Heart left ventricle (tissue), 16 donors: Measurements from ENCODE around the gene SCPEP1. TPM values are rescaled to one million over a fixed set of nuclear protein-coding genes. Genes with fewer than 3 reads are reported as not detected.

Source experiments
- ATAC-seq, 4 donors: fragments of 200-7000 bp; cut with Tn5 transposase; one replicate each; pipeline ENCODE4 v1.9.1; 2020 to 2022; ENCODE audit warnings: moderate library complexity in 4 of 4, mild to moderate bottlenecking in 3 of 4, moderate number of reproducible peaks in 1 of 4
- DNase-seq, 5 donors: peaks; one replicate each; pipeline ENCODE4 v3.0.0-alpha.2; 2020
- H3K27ac ChIP-seq, 12 donors: fragments of 200-600 bp; sonication (generic) in 4 of 12; one replicate each; pipeline versions ENCODE4 v1.5.0 to v1.8.0; 2016 to 2022; ENCODE audit warnings: mild to moderate bottlenecking in 2 of 12
- H3K27me3 ChIP-seq, 9 donors: fragments of 200-600 bp; sonication (generic) in 2 of 9; one replicate each; pipeline versions ENCODE4 v1.5.1 to v1.8.0; 2016 to 2022; ENCODE audit warnings: mild to moderate bottlenecking in 3 of 9
- H3K36me3 ChIP-seq, 9 donors: fragments of 200-600 bp; sonication (generic) in 2 of 9; one replicate each; pipeline versions ENCODE4 v1.5.0 to v1.8.0; 2018 to 2022; ENCODE audit warnings: mild to moderate bottlenecking in 2 of 9
- H3K4me1 ChIP-seq, 12 donors: fragments of 200-600 bp; sonication (generic) in 4 of 12; one replicate each; pipeline versions ENCODE4 v1.5.0 to v1.8.0; 2016 to 2022; ENCODE audit warnings: mild to moderate bottlenecking in 3 of 12
- H3K4me3 ChIP-seq, 12 donors: fragments of 200-600 bp; sonication (generic) in 4 of 12; one replicate each; pipeline versions ENCODE4 v1.5.0 to v1.8.0; 2017 to 2022; ENCODE audit warnings: mild to moderate bottlenecking in 9 of 12, moderate library complexity in 4 of 12
- H3K9me3 ChIP-seq, 12 donors: fragments of 200-600 bp; sonication (generic) in 4 of 12; one replicate each; pipeline versions ENCODE4 v1.5.0 to v1.8.0; 2016 to 2022; ENCODE audit warnings: mild to moderate bottlenecking in 1 of 12
- CTCF ChIP-seq, 12 donors: fragments of 200-600 bp; sonication (generic) in 4 of 12; IDR thresholded peaks; one replicate each; pipeline versions ENCODE4 v1.5.0 to v1.8.0; 2018 to 2022; ENCODE audit warnings: antibody characterized with exemption in 12 of 12, mild to moderate bottlenecking in 5 of 12
- POLR2A ChIP-seq, 2 donors: fragments of 450-650 bp; IDR thresholded peaks; one replicate each; pipeline ENCODE4 v1.6.1; 2017; ENCODE audit warnings: antibody characterized with exemption in 2 of 2, mild to moderate bottlenecking in 2 of 2, moderate library complexity in 2 of 2
- WGBS, 4 donors: extraction: QIAGEN DNeasy Blood & Tissue Kit in 2 of 4; methylation state at CpG; one replicate each; pipeline versions ENCODE4 v1.1.5 to v1.1.7; 2013 to 2018; 5-methylcytosine and 5-hydroxymethylcytosine counted together
- intact Hi-C, 10 donors: fragments of 100-400 bp; cut with DNase I; formaldehyde crosslinking; loops; one replicate each; pipeline versions ENCODE4 v1.11.1 to v1.14.2; 2022
- polyA plus RNA-seq, 2 donors: library from polyadenylated mRNA; stranded (reverse); fragments of 200-250 nt; gene quantifications; one replicate each; pipeline ENCODE4 v1.2.3, GENCODE V29; 2013
- total RNA-seq, 9 donors: library from RNA; depleted of rRNA in 2 of 9; stranded (reverse); fragments of >200 nt in 2 of 9; fragmentation: NEBNext Ultra II Directional in 3 of 9; extraction: Animal tissue kit (Norgen Biotek cat#: 25700) in 3 of 9; gene quantifications; one replicate each; pipeline versions ENCODE4 v1.1.0 to v1.2.4, GENCODE V29; 2016 to 2023
- donor health status: ischemic (EF 13 %, LVEDD 7.1; RV severe dilation, severe dysfunction).
- donor health status: healthy with polysubstance abuse.
- donor health status: DM: no; HTN: yes; CAD: no.
- donor health status: DM: no; HTN: no; CAD: no.
- donor health status: ischemic (EF 25% LVEDD 6.9; RV normal size, moderate dysfunction).
- donor health status: ischemic (EF 25% LVEDD 5.7; RV mildly dilated, moderate dysfunction).
- donor health status: healthy.
- donor health status: DM: yes; HTN: yes; CAD: no.
- donor health status: ischemic (EF 35%, LVEDD 5.7; RV mildly dilated, moderate dysfunction).
- donor health status: nonischemic (EF 11% LVEDD 7.7; RV severe dilation, severe dysfunction).
- donor health status: DM: yes; HTN: yes; CAD: no.
- donor health status: PGD.
- donor health status: ischemic (EF 29% LVEDD 5.4; RV normal size, mild dysfunction).
- donor health status: nonischemic (EF 23%, LVEDD 6.1; RV moderate dilation, normal function).

The SCPEP1 gene
- total and polyA plus RNA-seq, 11 donors, result 31.9 to 162 (median 58.0) TPM

GRCh38 chr17:56994009-56994792 is 16.3 kb downstream of the SCPEP1 start:
- Histone ChIP-seq H3K4me1 (peaks cover 0 to 5% (median 0%) of the 10 kb centered on the region in 12 donors), H3K4me3 (no peak overlapping the region), H3K27ac (peak overlapping the region in 1 of 12 donors; percentile 10), H3K36me3 (peaks cover 0 to 100% (median 87%) of the 10 kb centered on the region in 9 donors), H3K9me3 (no peaks in the 10 kb centered on the region), H3K27me3 (no peaks in the 10 kb centered on the region)
- 91 to 96% (median 95%) methylated on average over 4 of the region's 4 CpGs for WGBS, 4 donors
- intact Hi-C loops, result no loop called here
- no peak for DNase-seq
- ATAC-seq, result peak in 3 of 4 donors; percentile 22 to 54 (median 45)
- TF ChIP-seq CTCF (IDR thresholded peaks at IDR 0.05), result no peak

- no peak for DNase-seq
- no peak for ATAC-seq
- intact Hi-C loops, result no loop called here
- TF ChIP-seq CTCF (IDR thresholded peaks at IDR 0.05), result no peak
- no peaks in the 10 kb centered on the region for H3K27me3 ChIP-seq
- 63 to 92% (median 70%) methylated on average over 1 of the region's 1 CpG for WGBS, 4 donors
- peaks cover 0 to 96% (median 79%) of the 10 kb centered on the region in 9 donors for H3K36me3 ChIP-seq
- peaks cover 0 to 5% (median 0%) of the 10 kb centered on the region in 12 donors for H3K4me1 ChIP-seq
- no peaks in the 10 kb centered on the region for H3K9me3 ChIP-seq
- no peak overlapping the region for H3K27ac ChIP-seq
- H3K4me3 ChIP-seq, result no peak overlapping the region
These were observed 17.8 kb downstream of the SCPEP1 start for GRCh38 chr17:56995766-56996165.

- no peaks in the 10 kb centered on the region for H3K9me3 ChIP-seq
- intact Hi-C loops, result no loop called here
- H3K36me3 ChIP-seq, result peaks cover 0 to 96% (median 79%) of the 10 kb centered on the region in 9 donors
- DNase-seq (no peak), ATAC-seq (no peak)
- WGBS, 4 donors, result 94 to 99% (median 97%) methylated on average over 2 of the region's 2 CpGs
- no peak overlapping the region for H3K27ac ChIP-seq
- peaks cover 0 to 5% (median 0%) of the 10 kb centered on the region in 12 donors for H3K4me1 ChIP-seq
- H3K27me3 ChIP-seq, result no peaks in the 10 kb centered on the region
- TF ChIP-seq CTCF (IDR thresholded peaks at IDR 0.05) (no peak), POLR2A (IDR thresholded peaks at IDR 0.05) (no peak)
- H3K4me3 ChIP-seq, result no peak overlapping the region
These were observed 19.4 kb downstream of the SCPEP1 start for GRCh38 chr17:56997313-56997712.

GRCh38 chr17:57001541-57001940 is 23.6 kb downstream of the SCPEP1 start:
- no peak overlapping the region for H3K27ac ChIP-seq
- ATAC-seq (no peak), DNase-seq (no peak)
- no peaks in the 10 kb centered on the region for H3K9me3 ChIP-seq
- H3K4me3 ChIP-seq, result no peak overlapping the region
- peaks cover 0 to 10% (median 0%) of the 10 kb centered on the region in 12 donors for H3K4me1 ChIP-seq
- intact Hi-C loops, result loop anchor here in 5 of 10 donors (5.0 to 10.0 kb wide), 3 partner anchors 76 to 113 kb away; partner anchors contain the start of gene AKAP1 (in 1 of the 5)
- no peaks in the 10 kb centered on the region for H3K27me3 ChIP-seq
- H3K36me3 ChIP-seq, result peaks cover 0 to 96% (median 78%) of the 10 kb centered on the region in 9 donors
- WGBS, 4 donors, result 86 to 89% (median 88%) methylated on average over 7 of the region's 7 CpGs
- no peak for TF ChIP-seq CTCF (IDR thresholded peaks at IDR 0.05)
- no peak for TF ChIP-seq POLR2A (IDR thresholded peaks at IDR 0.05)
